HepG2 (cell line): Measurements from ENCODE around the gene NEK6.

ENCODE experiments used
- ASH2L ChIP-seq: fragments of 300-600, 200-600 bp; sonication (generic); IDR thresholded peaks from 2 replicates; pipeline ENCODE4 v1.7.0; 2017; ENCODE audit warnings: low read depth, mild to moderate bottlenecking, moderate library complexity, mixed read lengths, low read length; ENCODE audit not compliant: insufficient read length
- EHMT2 ChIP-seq: fragments of 200-600 bp; sonication (generic); IDR thresholded peaks from 2 replicates; pipeline ENCODE4 v1.7.0; 2017; ENCODE audit warnings: antibody characterized with exemption, low read depth, low read length, borderline replicate concordance
- ZBTB33 ChIP-seq: sonication (generic); formaldehyde crosslinking; IDR thresholded peaks from 2 replicates; pipeline ENCODE4 v1.4.0; 2020; ENCODE audit warnings: missing genetic modification reagents
- TF ChIP-seq, protein P1 (sequence below): sonication (generic); formaldehyde crosslinking; IDR thresholded peaks from 2 replicates; pipeline ENCODE4 v1.8.1; 2023; ENCODE audit warnings: missing genetic modification reagents, inconsistent platforms, borderline replicate concordance

GRCh38 chr9:124215368-124215910 lies 42.3 kb upstream of the NEK6 start:
- TF ChIP-seq, protein P1, sequence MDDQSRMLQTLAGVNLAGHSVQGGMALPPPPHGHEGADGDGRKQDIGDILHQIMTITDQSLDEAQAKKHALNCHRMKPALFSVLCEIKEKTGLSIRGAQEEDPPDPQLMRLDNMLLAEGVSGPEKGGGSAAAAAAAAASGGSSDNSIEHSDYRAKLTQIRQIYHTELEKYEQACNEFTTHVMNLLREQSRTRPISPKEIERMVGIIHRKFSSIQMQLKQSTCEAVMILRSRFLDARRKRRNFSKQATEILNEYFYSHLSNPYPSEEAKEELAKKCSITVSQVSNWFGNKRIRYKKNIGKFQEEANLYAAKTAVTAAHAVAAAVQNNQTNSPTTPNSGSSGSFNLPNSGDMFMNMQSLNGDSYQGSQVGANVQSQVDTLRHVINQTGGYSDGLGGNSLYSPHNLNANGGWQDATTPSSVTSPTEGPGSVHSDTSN, result no peak
- TF ChIP-seq ZBTB33 (CRISPR knock-in tag) (no peak), ASH2L (no peak), EHMT2 (no peak)
